Activated naive CD4-positive, alpha-beta T cell (primary cell): Measurements from ENCODE around the gene PGD.
"Not testable (repeated sequence)": the region's sequence is repeated elsewhere in the genome, so short reads cannot be mapped to it uniquely, and the experiment has no call there.

Experiments
- DNase-seq, 4 experiments: peaks; one replicate each; lab custom pipeline; 2025; lab: John Stamatoyannopoulos, UW

PGD gene

DNA sequence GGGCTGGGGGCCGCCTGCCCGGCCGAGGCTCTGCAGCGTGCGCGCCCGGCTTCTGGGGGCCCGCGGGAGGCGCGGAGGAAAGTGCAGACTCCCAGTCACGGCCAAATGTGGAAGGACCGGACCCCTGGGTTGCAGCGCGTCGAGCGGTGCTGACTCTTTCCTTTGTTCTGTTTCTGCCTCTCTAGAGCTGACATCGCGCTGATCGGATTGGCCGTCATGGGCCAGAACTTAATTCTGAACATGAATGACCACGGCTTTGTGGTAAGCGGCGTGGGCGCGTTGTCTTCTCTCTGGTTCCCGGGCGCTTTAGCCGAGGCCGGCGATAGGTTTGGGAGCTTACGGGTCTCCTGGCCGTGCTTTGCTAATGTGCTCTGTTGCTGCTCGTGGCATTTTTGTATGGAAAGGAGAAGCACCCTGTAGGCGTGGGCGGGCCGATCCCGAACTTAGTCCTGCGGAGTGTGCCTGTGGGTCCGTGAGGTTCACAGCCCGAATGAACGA, 629 bp downstream of the PGD start:
- no peak for DNase-seq

DNA sequence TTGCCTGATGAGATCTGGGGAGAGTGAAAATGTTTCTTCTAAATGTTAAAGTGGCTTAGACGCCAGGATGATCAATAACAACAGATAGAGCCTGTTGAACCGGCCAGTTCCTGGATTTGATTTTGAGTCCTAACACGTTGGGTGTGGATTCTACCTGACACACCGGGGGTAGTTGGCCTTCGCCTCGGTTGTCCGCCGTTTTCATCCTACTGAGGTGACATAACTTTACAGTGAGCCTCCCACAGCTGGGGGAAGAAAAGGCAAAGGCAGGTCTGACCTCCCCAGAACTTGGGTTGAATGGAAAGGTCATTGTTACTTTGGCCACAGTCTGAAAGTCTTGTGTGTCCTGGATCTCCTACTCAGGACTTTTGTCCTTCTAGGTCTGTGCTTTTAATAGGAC, 1.1 kb downstream of the PGD start:
- DNase-seq = no peak

GRCh38 chr1:10401281-10401680, 2.4 kb downstream of the PGD start:
- DNase-seq = no peak

GRCh38 chr1:10402729-10403274, 3.9 kb downstream of the PGD start:
- no peak for DNase-seq

- no peak for DNase-seq
These were observed 8.3 kb downstream of the PGD start for GRCh38 chr1:10407201-10407600.

GRCh38 chr1:10415211-10415930, 16.5 kb downstream of the PGD start:
- no peak for DNase-seq

DNA sequence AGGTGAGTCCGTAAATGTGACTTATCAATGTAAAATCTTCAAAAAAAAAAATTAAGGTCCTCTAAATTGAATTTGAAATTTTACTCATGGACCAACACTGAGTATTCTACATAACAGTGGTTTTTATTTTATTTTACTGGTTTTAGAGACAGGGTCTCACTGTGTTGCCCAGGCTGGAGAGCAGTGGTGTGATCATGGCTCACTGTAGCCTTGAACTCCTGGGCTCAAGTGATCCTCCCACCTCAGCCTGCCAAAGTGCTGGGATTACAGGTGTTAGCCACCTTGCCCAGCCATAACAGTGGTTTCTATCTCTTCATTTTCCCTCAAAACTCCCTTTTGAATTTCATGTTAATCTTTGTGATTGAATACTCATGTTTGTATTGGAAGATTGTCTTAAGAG, 17.1 kb downstream of the PGD start:
- not testable (repeated sequence) for DNase-seq

DNA sequence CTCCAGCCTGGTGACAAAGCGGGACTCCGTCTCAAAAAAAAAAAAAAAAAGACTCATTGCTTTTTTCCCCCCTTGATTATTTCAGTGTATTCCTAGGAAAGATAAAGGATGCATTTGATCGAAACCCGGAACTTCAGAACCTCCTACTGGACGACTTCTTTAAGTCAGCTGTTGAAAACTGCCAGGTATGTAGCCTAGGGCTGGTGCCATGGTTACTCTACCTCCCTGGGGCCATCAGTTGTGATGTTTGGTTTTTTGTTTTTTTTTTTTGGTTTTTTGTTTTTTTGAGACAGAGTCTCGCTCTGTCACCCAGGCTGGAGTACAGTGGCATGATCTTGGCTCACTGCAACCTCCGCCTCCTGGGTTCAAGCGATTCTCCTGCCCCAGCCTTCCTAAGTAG, 19.9 kb downstream of the PGD start:
- not testable (repeated sequence) for DNase-seq

DNA sequence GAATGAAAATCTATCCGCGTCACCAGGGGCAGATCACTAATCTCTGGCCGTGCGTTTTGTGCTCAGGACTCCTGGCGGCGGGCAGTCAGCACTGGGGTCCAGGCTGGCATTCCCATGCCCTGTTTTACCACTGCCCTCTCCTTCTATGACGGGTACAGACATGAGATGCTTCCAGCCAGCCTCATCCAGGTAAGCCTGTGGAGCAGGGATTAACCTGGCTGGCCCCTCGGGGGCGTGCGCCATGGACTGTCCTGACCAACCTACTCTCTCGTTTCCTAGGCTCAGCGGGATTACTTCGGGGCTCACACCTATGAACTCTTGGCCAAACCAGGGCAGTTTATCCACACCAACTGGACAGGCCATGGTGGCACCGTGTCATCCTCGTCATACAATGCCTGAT, 20.5 kb downstream of the PGD start:
- DNase-seq = no peak

GRCh38 chr1:10421637-10422036, 22.8 kb downstream of the PGD start:
- no peak for DNase-seq

- DNase-seq = no peak
These were observed 25.2 kb downstream of the PGD start for GRCh38 chr1:10424034-10424433.

- no peak for DNase-seq
These were observed 25.8 kb downstream of the PGD start for GRCh38 chr1:10424651-10425050.

GRCh38 chr1:10425826-10426534, 27.1 kb downstream of the PGD start:
- DNase-seq = not testable (repeated sequence)

- DNase-seq = not testable (repeated sequence)
These were observed 27.6 kb downstream of the PGD start for GRCh38 chr1:10426535-10426848.

GRCh38 chr1:10428984-10429383, 30.1 kb downstream of the PGD start:
- DNase-seq = no peak

DNA sequence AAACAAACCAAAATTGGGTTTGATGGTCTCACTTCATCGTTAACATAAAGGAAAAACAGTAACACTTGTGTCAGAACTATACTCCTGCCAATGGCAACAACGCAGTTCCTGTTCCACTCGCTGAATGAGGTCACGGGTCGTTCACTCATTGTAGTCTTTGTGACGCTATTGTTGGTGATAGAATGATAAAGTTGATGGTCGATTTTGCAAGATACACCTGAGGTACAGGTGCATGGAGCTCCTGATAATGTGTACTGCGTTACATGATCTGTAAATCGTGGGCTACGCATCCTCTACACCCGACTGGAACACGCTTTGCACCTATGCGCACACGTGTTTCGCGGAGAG, 31.0 kb downstream of the PGD start:
- no peak for DNase-seq

GRCh38 chr1:10430216-10431069, 31.6 kb downstream of the PGD start, which contains the start of gene CENPS:
Gene CENPS (plus strand): TSS chr1:10430433. CDS start chr1:10430518, 85 bp downstream.
- DNase-seq = peak; percentile 86 to 93 (median 89)

GRCh38 chr1:10431070-10431730, 32.3 kb downstream of the PGD start:
- DNase-seq = no peak

DNA sequence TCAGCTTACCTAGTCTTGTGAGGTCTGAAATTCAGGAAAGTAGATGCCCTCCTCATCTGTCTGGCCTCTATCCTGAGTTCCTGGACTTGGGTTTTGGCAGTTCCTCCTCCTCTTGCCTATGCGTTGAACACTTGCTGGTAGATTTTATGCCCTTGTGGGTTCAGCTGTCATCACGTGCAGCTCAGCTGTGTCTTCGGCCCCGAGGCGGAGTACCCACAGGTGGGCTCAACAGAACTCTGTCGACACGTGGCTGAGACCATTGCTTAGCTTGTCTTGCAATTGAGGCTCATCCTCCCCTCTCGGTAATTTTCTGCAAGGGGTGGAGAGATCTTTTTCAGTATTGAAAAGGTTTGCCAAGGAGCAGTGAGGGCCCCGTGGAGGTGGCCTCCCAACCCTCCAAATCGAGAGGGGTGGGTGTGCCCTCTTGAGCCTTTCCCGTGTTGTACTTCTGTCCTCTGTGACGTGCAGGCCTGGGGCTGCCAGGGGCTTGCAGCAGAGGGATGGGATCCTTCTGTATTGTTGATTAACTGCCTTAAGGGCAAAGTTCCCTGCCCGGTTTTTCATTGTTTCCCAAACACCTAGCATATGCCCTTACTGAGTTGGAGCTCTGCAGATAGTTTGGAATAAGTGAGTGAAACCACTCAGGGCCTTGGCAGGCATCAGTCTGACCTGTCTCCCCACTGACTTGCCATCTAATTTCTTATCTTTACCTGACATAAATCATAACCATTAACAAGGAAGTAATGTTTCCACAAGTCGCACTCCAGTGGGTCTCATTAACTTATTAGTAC, 34.2 kb downstream of the PGD start:
- no peak for DNase-seq

- DNase-seq = no peak
These were observed 34.9 kb downstream of the PGD start for GRCh38 chr1:10433790-10434189.

- no peak for DNase-seq
These were observed 35.7 kb downstream of the PGD start for GRCh38 chr1:10434590-10434989.
